HUES6 (cell line): ENCODE data around the gene FARSA.
"Not testable (repeated sequence)": the region's sequence is repeated elsewhere in the genome, so short reads cannot be mapped to it uniquely, and the experiment has no call there.

ENCODE experiments used
- H3K27ac ChIP-seq: 2 replicates; pipeline ENCODE4 v1.7.0; 2013; ENCODE audit warnings: low read depth, mild to moderate bottlenecking, low read length, inconsistent platforms
- H3K27me3 ChIP-seq: 2 replicates; pipeline ENCODE4 v1.6.1; 2013; ENCODE audit warnings: low read length; ENCODE audit not compliant: control insufficient read depth, insufficient read depth
- H3K36me3 ChIP-seq: 2 replicates; pipeline ENCODE4 v1.6.1; 2013; ENCODE audit warnings: low read length; ENCODE audit not compliant: control insufficient read depth, insufficient read depth
- H3K4me1 ChIP-seq: 2 replicates; pipeline ENCODE4 v1.6.1; 2013; ENCODE audit warnings: low read length; ENCODE audit not compliant: control insufficient read depth, insufficient read depth
- H3K4me3 ChIP-seq: 2 replicates; pipeline ENCODE4 v1.5.1; 2013; ENCODE audit warnings: low read depth, low read length
- H3K9ac ChIP-seq: one replicate; pipeline ENCODE4 v1.6.1; 2013; ENCODE audit warnings: mild to moderate bottlenecking, low read length
- H3K9me3 ChIP-seq: 2 replicates; pipeline ENCODE4 v1.6.1; 2013; ENCODE audit warnings: low read depth, low read length; ENCODE audit not compliant: control insufficient read depth, insufficient read depth

FARSA gene

DNA sequence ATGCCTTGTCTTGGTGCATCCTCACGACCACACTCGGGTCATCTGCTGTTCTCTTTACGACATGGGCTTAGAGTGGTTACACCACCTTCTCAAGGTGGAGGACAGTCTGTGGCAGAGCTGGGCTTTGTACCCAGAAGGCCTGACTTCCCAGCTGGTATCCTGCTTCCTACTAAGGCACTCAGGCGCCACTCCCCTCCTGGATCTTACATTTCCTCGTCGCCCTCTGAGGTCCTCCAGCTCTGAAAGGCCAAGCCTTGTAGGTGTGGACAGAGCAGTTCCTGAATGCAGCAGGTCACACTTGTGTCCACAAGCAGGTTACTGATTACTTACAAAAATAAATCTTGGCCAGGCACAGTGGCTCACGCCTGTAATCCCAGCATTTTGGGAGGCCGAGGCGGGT lies 26.3 kb downstream of the FARSA start:
- H3K27me3 ChIP-seq: no peaks in the 10 kb centered on the region

DNA sequence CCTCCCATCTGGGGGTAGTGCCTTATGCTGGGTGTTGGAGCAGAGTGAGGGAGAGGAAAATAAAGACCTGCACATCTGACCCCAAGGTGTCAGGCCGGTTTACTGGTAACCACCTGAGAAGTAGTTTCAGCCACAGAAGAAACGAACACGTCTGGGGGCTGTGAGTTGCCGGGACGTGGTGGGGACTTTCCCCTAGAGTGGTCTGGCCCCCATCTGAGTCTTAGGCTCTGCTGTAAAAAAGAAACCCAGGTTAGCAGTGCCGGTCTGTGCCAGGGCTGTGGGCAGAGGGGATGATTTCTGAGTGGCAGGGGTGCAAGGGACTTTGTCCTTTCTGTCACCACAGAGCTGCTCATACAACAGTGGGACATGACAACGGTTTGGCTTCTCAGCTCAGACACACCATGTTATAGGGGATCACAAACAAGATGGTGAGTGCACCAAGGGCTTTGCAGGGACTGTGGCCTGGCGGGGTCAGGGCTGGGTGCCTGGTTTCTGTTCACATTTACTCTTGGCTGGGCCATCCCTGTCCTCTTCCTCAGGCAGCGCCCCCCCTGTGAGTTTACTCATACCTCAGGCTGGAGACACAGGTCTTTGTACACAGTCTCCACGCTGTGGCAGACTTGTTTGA lies 33.5 kb downstream of the FARSA start:
- Histone ChIP-seq H3K27me3 (no peaks in the 10 kb centered on the region), H3K9ac (no peak overlapping the region), H3K27ac (no peak overlapping the region), H3K9me3 (no peaks in the 10 kb centered on the region), H3K4me3 (no peak overlapping the region), H3K36me3 (peaks cover 47% of the 10 kb centered on the region), H3K4me1 (no peaks in the 10 kb centered on the region)

More for the DNA sequence above, 26.3 kb downstream of the FARSA start:
- no peaks in the 10 kb centered on the region; the same call in 1 of the 2 replicates for H3K36me3 ChIP-seq
- no peak overlapping the region for H3K4me3 ChIP-seq
- H3K27ac ChIP-seq: no peak overlapping the region
- H3K9me3 ChIP-seq: no peaks in the 10 kb centered on the region
- H3K4me1 ChIP-seq: peaks cover under 1% of the 10 kb centered on the region; the same call in 1 of the 2 replicates
- no peak overlapping the region for H3K9ac ChIP-seq

DNA sequence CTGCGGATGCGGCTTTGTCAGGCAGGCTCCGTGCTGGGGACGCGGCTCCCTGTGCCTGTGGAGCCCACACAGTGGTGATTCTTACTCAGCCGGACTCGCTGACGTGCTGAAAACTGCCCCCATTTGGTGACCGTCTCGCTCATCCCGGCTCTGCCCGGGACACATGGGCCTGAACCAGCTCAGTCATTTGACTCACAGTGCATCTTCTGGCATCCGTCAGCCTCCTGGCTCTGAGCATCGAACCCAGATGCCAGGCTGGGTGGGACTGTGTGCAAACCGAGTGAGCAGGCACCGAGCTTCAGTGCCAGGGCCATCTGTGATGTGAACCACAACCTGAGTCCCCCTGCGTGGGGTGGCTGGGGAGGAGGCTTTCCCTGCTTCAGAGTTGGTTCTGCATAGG lies 37.1 kb downstream of the FARSA start:
- H3K36me3 ChIP-seq: peaks cover 60% of the 10 kb centered on the region
- H3K27me3 ChIP-seq: no peaks in the 10 kb centered on the region
- no peak overlapping the region for H3K9ac ChIP-seq
- H3K4me3 ChIP-seq: no peak overlapping the region
- H3K9me3 ChIP-seq: no peaks in the 10 kb centered on the region
- H3K4me1 ChIP-seq: peaks cover 6% of the 10 kb centered on the region; the same call in 1 of the 2 replicates
- H3K27ac ChIP-seq: no peak overlapping the region

DNA sequence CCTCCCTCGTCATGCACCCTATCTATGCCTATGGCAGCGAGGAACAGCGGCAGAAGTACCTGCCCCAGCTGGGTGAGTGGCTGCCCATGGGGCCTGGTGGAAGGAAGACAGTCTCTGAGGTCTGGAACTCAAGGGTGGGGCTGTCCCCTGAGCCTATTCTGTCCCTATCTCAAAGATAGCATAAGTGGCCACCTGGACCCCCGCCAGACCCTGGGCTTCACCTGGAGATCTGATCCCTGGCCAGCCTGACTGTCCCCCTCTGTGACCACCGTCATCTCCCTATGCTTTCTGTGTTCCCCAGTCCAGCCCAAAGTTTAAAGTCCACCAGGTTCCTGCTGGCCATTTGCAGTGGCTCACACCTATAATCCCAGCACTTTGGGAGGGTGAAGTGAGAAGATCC lies 39.9 kb downstream of the FARSA start:
- H3K36me3 ChIP-seq: peaks cover 41% of the 10 kb centered on the region
- H3K4me3 ChIP-seq: no peak overlapping the region
- H3K9ac ChIP-seq: no peak overlapping the region

DNA sequence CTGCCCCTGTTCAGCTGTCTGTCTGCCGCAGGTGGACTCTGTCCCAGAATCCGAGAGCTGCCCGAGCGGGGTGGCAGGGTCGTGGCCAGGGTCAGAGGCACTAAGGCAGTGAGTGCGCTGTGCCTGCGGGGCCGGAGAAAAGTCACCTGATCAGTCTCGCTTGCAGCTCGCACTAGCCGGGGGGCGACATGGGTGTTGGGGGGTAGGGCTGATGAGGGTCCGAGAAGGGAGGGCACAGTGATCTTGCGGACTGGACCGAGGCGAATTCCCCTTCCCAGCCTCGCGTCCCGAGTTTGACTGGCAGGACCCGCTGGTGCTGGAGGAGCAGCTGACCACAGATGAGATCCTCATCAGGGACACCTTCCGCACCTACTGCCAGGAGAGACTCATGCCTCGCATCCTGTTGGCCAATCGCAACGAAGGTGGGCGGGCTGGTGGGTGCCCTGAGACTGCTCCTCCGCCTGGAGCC lies 41.9 kb downstream of the FARSA start:
- Histone ChIP-seq H3K9ac (peak overlapping the region; percentile 76), H3K27ac (no peak overlapping the region), H3K27me3 (peaks cover 16% of the 10 kb centered on the region), H3K9me3 (no peaks in the 10 kb centered on the region), H3K36me3 (peaks cover 22% of the 10 kb centered on the region), H3K4me3 (peak overlapping the region; percentile 83), H3K4me1 (peaks cover 6% of the 10 kb centered on the region; the same call in 1 of the 2 replicates)

More for the DNA sequence above, 39.9 kb downstream of the FARSA start:
- no peaks in the 10 kb centered on the region for H3K27me3 ChIP-seq
- no peaks in the 10 kb centered on the region for H3K9me3 ChIP-seq
- peaks cover 6% of the 10 kb centered on the region; the same call in 1 of the 2 replicates for H3K4me1 ChIP-seq
- H3K27ac ChIP-seq: no peak overlapping the region

DNA sequence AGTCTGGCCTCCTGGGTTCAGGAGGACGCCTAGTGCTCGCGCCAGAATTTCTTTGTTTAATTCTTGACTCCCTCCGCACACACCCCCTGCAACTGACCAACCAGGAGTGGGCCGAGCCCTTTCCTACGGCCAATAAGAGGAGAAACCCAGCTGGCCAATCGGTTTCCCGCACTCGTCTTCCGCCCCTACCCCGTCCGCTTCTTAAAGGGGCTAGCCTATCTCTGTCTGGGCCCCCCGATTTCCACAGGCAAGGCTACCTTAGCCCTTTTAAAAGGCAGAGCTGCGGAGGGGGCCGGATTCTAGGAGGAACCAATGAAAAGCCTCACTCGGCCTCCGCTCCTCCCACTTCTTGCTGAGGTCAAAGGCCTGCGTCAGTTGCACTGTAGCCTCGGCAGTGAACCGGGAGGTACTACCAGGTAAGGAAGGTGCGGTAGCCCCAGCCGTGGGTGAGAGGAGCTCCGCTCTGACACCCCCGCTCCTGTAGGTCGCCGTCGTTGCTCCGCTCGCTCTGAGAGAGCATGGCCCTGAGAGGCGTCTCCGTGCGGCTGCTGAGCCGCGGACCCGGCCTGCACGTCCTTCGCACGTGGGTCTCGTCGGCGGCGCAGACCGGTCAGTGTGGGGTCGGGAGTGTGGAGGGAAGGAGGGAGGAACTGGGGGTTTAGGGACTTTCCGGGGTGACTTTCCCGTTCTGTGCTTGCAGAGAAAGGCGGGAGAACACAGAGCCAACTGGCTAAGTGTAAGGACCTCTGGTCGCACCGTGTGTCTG lies 42.5 kb downstream of the FARSA start, which contains the start of gene GCDH:
TSS of gene GCDH (plus strand) at position 374 of the 766 bp plus-strand sequence. CDS start at position 519, 145 bp downstream.
- Histone ChIP-seq H3K27me3 (peaks cover 22% of the 10 kb centered on the region), H3K4me3 (peak within 1 kb of the TSS; percentile 83), H3K4me1 (peaks cover 9% of the 10 kb centered on the region; the same call in 1 of the 2 replicates), H3K36me3 (peaks cover 16% of the 10 kb centered on the region), H3K9ac (peak within 1 kb of the TSS; percentile 76), H3K27ac (no peak within 1 kb of the TSS), H3K9me3 (no peaks in the 10 kb centered on the region)

DNA sequence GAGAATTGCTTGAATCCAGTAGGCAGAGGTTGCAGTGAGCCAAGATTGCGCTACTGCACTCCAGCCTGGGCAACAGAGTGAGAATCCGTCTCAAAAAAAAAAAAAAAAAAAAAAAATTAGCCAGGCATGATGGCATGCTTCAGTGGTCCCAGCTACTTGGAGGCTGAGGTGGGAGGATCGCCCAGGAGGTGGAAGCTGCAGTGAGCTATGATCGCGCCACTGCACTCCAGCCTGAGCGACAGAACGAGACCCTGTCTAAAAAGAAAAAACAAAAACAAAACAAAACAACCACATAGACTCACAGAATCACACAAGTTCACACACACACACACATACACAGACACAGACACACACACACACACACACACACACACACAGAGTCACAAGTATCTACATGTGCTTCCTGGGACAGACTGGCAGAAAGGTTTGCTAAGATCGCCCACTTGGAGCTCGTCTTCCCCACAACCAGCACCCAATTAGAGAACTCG lies 43.2 kb downstream of the FARSA start:
- Histone ChIP-seq H3K9ac (peak overlapping the region; percentile 10), H3K27me3 (peaks cover 25% of the 10 kb centered on the region), H3K36me3 (peaks cover 13% of the 10 kb centered on the region), H3K4me3 (peak overlapping the region; percentile 83)
- not testable (repeated sequence) for H3K4me1 ChIP-seq, H3K9me3 ChIP-seq, H3K27ac ChIP-seq

DNA sequence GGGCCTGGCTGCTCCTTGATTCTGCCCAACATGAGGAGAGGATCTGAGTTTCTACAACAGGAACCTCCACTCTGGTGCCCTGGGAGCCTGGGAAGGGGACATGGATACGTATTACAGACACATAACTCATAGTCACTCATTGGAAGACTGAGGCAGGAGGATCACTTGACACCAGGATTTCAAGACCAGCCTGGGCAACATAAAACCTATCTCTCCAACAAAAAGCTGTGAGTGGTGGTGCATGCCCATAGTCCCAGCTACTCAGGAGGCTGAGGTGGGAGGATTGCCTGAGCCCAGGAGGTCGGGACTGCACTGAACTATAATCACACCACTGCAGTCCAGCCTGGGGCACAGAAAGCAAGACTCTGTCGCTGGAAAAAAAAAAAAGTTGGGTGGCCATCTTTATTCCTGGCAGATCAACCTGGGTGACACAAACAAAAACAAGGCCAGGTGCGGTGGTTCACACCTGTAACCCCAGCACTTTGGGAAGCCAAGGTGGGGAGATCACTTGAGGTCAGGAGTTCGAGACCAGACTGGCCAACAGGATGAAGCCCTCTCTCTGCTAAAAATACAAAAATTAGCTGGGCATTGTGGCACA lies 45.4 kb downstream of the FARSA start:
- H3K9ac ChIP-seq: no peak overlapping the region

DNA sequence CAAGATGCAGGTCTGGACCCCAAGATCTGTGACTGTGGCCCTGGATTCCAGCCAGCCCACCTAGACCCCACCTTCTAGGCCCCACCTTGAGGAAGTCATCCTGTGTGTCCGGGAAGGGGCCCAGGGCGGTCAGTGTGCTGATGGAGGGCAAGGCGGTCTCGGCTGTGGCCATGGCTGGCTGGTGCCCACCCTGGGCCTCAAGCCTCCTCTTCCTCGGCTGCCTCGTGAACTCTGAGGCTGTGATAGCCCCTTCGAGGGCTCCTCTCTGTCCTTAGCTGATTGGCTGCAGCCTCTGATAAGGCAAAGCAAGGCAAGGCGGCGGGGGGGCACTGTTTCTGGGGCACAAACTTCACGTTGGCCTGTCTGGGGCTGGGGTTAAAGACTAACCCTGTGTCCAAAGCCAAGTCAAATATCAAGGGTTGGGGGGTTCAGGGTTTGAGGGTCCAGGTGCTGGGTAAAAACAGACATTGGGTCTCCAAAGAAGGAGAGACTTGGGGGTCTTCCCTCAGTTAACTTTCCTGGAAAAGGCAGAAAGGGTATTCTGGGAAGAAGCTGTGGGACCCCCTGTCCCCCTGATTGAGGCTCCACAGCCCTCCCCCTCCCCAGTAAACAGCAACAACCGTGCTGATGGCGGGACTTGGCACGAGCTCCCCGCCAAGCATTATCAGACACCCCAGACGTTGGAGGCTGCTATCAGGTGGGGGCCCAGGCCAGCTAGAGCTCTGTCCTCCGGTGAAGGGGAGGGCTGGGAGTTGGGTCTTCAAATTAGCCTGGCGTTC lies 46.4 kb downstream of the FARSA start, which contains the start of gene KLF1:
TSS of gene KLF1 (minus strand) at position 233 of the 779 bp plus-strand sequence. CDS start at position 172, 61 bp downstream.
- no peaks in the 10 kb centered on the region for H3K36me3 ChIP-seq
- peaks cover 41% of the 10 kb centered on the region for H3K27me3 ChIP-seq
- peak within 1 kb of the TSS; percentile 67 for H3K9ac ChIP-seq
- H3K4me3 ChIP-seq: peak within 1 kb of the TSS; percentile 87
- H3K4me1 ChIP-seq: peaks cover 15% of the 10 kb centered on the region
- H3K27ac ChIP-seq: no peak within 1 kb of the TSS
- peaks cover 15% of the 10 kb centered on the region; the same call in 1 of the 2 replicates for H3K9me3 ChIP-seq

More for the DNA sequence above, 45.4 kb downstream of the FARSA start:
- Histone ChIP-seq H3K27ac (no peak overlapping the region), H3K4me3 (no peak overlapping the region), H3K9me3 (peaks cover 15% of the 10 kb centered on the region; the same call in 1 of the 2 replicates), H3K27me3 (peaks cover 37% of the 10 kb centered on the region), H3K36me3 (peaks cover 1% of the 10 kb centered on the region), H3K4me1 (peaks cover 15% of the 10 kb centered on the region)

DNA sequence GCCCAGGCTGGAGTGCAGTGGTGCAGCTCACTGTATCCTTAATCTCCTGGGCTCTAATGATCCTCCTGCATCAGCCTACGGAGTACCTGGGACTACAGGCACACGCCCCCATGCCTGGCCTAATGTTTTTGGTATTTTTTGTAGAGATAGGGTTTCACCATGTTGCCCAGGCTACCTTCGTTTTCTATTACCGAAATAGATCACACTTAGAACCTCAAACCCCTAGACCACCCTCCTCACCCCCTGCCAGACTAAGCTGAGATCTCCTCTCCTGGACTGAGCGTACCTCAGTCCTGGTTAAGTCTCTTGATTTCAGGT lies 46.9 kb downstream of the FARSA start:
- Histone ChIP-seq H3K4me3 (peak overlapping the region; percentile 87; the same call in 1 of the 2 replicates), H3K9me3 (peaks cover 15% of the 10 kb centered on the region; the same call in 1 of the 2 replicates), H3K27me3 (peaks cover 41% of the 10 kb centered on the region), H3K36me3 (no peaks in the 10 kb centered on the region), H3K27ac (no peak overlapping the region), H3K9ac (no peak overlapping the region), H3K4me1 (peaks cover 10% of the 10 kb centered on the region)
